DOHH2 (cell line): ENCODE results near the gene DCDC2C.

ENCODE experiments used
- EZH2phosphoT487 ChIP-seq: fragments of 200-600 bp; sonication (generic); IDR thresholded peaks from 2 replicates; pipeline ENCODE4 v1.6.1; 2017; ENCODE audit warnings: borderline replicate concordance, mild to moderate bottlenecking, antibody characterized with exemption, low read length, moderate library complexity, mixed read lengths
- TF ChIP-seq, protein P1 (sequence below): fragments of 200-600 bp; sonication (generic); IDR thresholded peaks from one replicate; pipeline ENCODE4 v1.5.1; 2014; ENCODE audit warnings: antibody characterized with exemption, mild to moderate bottlenecking, low read depth, low read length; ENCODE audit not compliant: poor library complexity, severe bottlenecking

DNA sequence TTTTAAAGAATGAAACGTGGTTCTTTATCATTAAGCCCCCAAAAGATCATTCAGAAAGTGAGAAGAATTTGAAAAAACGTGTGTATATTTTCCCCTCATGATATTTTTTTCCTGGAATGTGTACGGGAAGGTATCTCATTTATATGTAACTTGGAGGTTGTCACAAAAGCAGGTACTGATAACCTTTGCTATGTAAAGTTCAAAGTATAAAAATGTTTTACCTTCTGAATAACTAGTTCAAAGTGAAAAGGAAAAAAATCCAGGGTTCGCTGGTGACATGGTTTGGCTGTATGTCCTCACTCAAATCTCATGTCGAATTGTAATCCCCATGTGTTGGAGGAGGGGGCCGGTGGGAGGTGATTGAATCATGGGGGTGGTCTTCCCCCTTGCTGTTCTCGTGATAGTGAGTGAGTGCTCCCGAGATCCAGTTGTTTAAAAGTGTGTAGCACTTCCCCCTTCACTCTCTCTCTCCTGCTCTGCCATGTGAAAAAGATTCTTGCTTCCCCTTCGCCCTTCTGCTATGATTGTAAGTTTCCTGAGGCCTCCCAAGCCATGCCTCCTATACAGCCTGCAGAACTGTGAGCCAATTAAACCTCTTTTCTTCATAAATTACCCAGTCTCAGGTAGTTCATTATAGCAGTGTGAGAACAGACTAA is 144.2 kb downstream of the DCDC2C start:
- TF ChIP-seq, protein P1, sequence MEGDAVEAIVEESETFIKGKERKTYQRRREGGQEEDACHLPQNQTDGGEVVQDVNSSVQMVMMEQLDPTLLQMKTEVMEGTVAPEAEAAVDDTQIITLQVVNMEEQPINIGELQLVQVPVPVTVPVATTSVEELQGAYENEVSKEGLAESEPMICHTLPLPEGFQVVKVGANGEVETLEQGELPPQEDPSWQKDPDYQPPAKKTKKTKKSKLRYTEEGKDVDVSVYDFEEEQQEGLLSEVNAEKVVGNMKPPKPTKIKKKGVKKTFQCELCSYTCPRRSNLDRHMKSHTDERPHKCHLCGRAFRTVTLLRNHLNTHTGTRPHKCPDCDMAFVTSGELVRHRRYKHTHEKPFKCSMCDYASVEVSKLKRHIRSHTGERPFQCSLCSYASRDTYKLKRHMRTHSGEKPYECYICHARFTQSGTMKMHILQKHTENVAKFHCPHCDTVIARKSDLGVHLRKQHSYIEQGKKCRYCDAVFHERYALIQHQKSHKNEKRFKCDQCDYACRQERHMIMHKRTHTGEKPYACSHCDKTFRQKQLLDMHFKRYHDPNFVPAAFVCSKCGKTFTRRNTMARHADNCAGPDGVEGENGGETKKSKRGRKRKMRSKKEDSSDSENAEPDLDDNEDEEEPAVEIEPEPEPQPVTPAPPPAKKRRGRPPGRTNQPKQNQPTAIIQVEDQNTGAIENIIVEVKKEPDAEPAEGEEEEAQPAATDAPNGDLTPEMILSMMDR = no peak
- TF ChIP-seq EZH2phosphoT487 = no peak
